GM19099 (cell line): ENCODE measurements around the gene SPATA2L.

Source experiments
- POLR2A ChIP-seq: IDR thresholded peaks from 3 replicates; pipeline ENCODE4 v1.6.1; 2011; ENCODE audit warnings: low read depth; ENCODE audit not compliant: insufficient read length; ENCODE audit errors: extremely low read depth

Gene SPATA2L

DNA sequence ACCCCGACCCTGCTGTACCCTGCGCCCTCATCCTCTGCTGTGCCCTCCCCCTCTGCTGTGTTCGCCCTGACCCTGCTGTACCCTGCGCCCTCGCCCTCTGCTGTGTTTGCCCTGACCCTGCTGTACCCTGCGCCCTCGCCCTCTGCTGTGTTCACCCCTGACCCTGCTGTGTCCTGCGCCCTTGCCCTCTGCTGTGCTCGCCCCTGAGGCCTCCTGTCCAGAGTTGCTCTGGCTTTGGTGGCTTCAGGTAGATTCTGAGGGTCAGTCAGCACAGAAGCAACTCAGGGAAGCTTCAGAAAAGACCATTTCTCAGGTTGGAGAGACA, 31.4 kb upstream of the SPATA2L start:
- no peak for TF ChIP-seq POLR2A

DNA sequence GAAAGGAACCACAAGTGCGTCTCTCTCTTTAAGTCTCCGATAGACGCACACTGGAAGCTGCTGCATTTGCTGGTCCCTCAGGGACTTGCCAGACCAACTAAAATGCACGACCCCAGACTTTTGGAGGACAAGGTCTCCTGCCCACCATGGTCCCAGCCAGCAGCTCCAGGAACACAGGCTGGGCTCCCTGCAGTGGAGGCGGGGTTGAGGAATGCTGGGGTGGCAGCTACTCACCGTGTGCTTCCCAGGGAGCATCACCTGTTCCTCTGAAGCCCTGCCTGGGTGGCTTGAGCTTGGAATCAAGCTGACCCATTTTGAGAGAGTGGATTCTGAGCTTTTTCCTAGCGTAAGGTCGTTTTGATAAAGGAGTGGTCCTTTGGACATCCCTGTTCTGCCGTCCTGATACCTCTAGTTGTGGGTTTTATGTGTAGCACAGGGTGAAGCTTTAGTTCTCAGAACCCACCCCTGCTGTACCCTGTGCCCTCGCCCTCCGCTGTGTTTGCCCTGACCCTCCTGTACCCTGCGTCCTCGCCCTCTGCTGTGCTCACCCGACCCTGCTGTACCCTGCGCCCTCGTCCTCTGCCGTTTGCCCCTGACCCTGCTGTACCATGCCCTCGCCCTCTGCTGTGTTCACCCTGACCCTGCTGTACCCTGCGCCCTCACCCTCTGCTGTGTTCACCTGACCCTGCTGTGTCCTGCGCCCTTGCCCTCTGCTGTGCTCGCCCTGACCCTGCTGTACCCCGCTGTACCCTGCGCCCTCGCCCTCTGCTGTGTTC, 30.8 kb upstream of the SPATA2L start:
- TF ChIP-seq POLR2A = no peak

DNA sequence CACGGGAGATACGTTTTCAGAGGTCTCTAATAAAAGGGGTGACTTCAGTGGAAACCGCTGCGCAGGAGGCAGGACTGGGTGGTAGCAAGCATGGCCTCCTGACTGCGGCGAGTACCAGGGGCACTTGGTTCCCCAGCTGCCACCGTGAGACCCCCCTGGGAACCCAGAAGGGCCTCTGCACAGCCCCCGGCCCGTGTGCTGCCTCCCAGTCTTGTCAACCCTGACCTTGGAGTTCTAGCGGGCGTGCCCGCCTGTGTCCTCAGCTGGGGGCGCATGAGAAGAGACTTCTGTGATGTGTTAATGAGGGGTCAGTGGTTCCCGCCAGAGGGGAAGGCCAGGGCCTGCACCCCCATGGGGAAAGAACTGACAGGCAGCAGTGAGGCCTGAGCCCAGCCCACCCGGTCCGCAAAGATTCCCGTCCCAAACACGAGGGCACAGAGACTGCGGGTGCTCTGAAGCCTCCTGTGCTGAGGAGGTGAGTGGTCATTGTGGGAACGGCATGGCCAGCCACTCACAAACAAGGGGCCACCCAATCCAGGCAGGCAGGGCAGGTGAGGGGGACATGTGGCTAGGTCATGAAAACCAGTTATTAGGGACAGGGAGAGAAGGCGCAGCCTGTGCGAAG, 29.2 kb upstream of the SPATA2L start:
- no peak for TF ChIP-seq POLR2A

DNA sequence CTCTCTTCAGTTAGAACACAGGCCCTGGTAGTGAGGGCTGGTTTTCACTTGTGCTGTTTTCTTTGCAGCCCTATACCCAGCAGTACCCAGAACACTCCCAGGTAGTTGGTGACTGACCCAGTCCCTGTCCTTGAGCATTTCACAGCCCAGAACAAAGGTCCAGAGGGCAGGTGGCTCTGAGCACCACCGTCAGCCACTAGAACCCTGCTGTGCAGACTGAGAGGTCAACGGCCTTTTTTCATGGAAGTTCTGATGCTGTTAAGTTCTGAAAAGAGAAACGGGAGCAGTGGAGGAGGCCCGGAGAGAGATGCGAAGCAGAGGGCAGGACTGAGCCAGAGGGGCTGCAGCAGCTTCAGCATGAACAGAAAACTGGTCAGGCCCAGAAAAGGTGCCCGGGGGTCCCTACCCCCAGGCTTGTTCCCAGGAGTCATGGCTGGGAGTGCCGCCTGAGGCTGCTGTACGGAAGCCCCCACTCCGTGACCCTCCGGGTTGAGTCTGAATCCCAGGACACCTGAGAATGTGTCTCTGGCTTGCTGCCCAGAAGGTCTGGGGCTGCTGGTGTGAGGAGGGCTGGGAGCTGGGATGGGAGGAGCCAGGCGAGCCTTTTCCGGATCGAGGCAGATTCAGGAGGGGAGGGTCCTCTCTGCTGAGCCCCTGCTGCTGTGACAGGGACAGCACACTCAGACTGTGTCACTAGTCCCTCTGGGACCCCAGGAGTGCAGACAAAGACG, 28.5 kb upstream of the SPATA2L start:
- TF ChIP-seq POLR2A = no peak

DNA sequence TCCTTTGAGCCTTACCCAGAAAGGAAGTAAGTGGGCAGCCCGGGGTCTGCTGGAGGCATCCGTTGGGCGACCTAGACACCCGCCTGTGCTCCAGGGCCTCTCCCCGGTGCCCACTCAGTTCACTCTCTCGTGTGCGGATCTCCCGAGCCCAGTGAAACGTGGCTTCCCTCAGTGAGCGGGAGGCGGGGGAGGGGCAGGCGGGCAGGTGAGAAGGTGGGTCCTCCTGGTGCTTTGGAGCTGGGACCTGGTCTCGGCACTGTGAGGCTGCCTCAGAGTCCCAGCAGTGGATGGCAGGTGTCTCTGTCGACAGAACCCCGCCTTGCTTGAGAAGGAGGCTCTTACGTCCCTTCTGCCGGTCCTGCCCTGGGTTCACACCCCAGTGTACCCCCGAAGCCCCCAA, 27.8 kb upstream of the SPATA2L start:
- TF ChIP-seq POLR2A = no peak

DNA sequence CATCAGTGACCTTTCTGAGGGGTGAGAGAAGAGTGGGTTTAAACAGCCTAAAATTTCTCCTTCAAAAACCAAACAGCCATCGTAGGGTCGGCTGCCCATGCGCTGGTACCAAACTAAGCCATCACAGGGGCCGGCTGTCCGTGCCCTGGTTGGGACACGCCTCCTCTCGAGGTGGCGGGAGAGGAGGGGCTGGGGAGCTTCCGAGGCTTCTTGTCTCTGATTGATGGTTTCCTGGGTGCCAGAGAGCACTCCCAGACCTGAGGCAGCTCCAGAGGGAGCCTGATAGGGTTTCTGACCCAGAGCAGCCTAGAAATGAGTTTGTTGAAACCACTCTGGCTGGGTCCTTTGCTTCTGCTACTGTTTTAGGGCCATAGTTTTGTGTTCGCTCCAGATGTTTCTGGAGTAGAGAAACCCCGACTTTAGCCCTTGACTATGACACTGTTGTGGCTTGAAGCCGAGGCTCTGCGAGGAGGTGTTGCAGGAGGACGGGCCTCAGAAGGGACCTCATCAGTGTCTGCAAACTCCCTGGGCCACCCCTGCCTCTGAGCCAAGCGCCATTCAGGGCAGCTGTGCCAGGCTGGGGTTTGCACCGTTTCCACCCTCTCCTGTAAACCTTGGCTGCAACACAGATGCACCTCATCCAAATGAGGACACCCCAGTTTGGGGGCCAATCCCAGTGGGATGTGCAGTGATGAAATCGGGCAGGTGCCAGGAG, 26.1 kb upstream of the SPATA2L start:
- no peak for TF ChIP-seq POLR2A

DNA sequence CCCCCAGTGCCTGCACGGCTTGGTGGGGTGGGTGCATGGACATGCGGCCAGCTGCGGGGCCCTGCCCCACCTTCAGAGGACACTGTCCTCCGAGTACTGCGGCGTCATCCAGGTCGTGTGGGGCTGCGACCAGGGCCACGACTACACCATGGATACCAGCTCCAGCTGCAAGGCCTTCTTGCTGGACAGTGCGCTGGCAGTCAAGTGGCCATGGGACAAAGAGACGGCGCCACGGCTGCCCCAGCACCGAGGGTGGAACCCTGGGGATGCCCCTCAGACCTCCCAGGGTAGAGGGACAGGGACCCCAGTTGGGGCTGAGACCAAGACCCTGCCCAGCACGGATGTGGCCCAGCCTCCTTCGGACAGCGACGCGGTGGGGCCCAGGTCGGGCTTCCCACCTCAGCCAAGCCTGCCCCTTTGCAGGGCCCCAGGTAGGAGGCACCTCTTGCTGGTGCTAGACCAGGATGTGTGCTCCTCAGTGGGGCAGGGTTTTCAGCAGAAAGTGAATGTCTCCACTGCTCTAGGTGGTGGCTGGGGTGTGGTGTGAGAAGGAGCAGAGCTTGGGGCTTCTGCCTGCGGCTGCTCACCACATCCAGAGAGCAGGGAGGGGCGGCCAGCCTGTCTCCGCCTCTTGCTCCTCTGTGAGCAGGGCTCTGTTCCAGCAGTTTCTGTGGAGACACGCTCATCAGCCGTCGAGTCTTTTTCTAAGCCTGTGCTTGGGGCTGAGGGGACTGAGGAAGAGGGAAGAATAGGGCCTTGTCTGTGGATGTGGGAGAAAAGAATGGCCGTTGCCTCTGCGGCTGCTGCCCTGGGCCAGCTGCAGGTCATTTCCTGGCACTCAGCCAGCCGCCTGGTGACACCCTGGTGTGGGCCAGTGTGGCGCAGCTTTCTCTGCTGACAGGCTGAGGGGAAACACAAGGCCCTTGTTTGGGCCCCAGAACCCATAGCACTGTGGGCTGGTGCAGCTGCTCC, 22.1 kb upstream of the SPATA2L start:
- no peak for TF ChIP-seq POLR2A

DNA sequence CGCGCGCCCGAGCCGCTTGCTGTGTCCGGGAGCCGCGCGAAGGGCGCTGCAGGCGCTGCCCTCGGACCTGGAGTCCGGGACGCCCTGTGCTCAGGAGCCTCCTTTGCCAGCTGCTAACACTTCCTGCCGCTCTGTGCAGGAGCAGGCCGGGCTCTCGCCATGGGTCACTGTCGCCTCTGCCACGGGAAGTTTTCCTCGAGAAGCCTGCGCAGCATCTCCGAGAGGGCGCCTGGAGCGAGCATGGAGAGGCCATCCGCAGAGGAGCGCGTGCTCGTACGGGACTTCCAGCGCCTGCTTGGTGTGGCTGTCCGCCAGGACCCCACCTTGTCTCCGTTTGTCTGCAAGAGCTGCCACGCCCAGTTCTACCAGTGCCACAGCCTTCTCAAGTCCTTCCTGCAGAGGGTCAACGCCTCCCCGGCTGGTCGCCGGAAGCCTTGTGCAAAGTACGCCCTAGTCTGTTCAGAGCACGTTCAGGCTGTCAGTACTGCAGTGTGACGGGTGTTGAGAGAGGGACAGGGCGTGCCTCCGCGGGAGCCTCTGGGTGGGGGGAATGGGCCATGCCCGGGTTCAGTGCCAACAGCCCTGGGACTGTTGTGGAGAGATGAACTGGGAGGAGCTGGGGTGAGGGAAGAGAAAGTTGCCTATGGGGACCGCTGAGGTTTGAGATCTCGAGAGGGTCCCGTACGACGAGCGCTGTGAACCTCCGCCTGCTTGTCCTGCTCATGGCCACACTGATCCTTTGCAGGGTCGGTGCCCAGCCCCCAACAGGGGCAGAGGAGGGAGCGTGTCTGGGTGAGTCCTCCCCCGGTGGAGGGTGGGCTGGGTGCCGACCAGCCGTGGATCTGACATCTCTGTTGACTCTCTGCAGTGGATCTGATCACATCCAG, 21.1 kb upstream of the SPATA2L start:
- TF ChIP-seq POLR2A = peak; percentile 12

DNA sequence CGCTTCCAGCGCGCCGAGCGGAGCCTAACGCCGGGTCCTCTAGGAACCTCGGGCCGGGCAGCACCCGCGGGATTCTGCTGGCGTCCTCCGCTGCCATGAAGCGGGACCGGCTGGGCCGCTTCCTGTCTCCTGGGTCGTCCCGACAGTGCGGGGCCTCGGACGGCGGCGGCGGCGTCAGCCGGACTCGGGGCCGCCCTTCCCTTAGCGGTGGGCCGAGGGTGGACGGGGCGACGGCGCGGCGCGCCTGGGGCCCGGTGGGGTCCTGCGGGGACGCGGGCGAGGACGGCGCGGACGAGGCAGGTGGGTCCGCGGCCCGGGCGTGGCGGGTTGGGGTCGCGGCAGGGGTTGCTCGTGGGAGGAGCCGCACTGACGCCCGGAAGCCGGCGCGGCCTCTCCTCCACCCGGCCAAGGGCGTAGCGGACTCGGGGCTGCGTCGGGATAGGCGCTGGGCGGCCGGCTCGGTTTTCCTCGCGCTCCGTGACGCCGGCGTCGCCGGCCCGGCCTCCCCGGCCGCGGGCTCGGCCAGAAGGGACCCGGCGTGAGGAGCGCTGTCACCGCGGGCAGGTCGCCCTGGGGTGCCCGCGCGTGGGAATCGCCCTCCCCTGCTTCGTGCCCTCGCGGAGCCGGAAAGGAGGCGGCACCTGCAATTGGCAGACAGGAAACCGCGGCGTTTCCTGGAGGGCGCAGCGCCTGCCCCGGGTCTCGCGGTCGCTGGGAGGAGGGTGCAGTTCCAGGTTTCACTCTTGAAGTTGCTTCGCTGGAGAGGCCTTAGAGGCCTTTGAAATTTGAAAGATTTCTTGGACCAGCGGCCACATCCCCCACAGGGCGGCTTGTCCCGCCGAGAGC, 20.3 kb upstream of the SPATA2L start:
- peak; percentile 28 for TF ChIP-seq POLR2A

DNA sequence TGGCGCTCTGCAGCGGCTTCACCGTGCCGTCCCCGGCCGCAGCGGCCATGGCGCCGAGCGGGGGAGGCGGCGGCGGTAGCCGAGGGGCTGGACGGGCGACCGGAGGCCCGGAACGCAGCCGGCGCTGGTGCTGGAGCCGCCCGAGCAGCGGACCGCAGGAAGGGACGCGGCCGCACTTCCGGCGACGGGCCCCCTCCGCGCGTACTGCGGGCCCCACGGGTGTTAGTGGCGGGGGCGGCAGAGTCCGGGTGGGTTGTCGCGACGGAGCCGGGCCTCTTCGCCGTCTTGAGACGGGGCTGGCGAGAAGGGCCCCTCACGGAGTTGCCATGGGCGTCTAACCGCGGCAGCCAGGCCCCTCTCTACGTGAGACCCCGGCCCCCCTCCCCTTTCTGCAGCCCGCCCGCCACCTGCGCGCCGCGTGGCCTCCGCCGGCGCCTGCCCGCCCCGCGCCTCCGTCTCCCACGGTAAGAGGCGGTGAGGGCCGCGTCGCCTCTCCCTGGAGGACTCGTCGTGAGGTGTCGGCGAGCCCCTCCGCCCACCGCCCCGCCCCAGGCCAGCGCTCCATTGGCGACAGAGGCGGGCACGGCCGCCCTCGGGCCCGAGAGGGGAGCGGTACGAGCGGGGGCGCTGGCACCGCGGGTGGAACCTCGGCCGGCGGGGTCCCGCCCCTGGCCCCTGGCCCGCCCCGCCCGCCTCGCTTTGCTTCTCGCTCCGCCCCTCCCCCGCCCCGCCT, 19.5 kb upstream of the SPATA2L start, which contains the start of the genes VPS9D1 and ZNF276:
Gene VPS9D1 (minus strand): TSS at position 86 of the 733 bp plus-strand sequence. CDS start 37 bp downstream, at position 49.
Gene ZNF276 (plus strand): TSS at position 725 of the 733 bp plus-strand sequence. CDS start 104 bp downstream, outside the sequence.
- TF ChIP-seq POLR2A = peak; percentile 65

DNA sequence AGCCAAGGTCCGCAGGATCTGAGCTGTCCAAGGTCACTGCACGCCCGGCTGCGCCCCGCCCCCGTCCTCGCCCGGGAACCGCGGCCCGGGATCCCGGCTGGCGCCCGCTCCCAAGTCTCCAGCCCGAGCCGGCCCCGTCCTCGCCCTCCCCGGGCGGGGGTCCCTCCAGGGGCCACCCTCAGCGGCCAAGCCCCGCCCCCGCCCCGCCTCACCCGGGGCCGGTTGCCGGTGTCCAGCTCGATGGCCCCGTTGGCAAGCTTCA, 19.0 kb upstream of the SPATA2L start:
- no peak for TF ChIP-seq POLR2A

DNA sequence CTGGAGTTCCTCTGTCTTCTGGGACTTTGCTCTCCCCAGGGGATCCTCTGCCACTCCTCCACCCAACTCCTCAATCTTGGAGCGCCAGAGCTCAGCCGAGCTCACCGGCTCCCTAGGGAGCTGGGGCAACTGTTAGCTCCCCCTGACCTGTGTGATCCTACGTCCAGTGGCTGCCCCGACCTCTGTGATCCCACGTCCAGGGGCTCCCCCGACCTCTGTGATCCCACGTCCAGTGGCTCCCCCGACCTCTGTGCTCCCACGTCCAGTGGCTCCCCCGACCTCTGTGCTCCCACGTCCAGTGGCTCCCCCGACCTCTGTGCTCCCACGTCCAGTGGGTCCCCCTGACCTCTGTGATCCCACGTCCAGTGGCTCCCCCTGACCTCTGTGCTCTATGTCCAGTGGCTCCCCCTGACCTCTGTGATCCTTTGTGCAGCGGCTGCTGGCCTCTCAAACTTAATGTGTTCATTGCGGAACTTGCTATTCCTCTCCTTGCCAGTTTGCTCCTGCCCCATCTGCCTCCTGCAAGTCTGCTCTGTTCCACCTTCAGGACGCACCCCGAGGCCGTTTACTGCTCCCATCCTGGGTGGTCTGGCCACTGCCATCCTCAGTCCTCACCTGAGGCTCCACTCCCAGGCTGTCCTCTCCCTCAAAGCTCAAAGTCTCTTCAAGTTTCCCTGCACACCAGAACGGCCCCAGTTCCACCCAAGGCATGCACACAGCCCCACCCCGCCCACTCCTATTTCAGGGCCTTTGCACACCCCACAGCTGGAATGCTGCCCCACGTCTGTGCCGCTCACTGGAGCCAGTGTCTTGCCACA, 16.4 kb upstream of the SPATA2L start:
- TF ChIP-seq POLR2A = no peak
